ENCODE data around the gene DARS1.

DNA sequence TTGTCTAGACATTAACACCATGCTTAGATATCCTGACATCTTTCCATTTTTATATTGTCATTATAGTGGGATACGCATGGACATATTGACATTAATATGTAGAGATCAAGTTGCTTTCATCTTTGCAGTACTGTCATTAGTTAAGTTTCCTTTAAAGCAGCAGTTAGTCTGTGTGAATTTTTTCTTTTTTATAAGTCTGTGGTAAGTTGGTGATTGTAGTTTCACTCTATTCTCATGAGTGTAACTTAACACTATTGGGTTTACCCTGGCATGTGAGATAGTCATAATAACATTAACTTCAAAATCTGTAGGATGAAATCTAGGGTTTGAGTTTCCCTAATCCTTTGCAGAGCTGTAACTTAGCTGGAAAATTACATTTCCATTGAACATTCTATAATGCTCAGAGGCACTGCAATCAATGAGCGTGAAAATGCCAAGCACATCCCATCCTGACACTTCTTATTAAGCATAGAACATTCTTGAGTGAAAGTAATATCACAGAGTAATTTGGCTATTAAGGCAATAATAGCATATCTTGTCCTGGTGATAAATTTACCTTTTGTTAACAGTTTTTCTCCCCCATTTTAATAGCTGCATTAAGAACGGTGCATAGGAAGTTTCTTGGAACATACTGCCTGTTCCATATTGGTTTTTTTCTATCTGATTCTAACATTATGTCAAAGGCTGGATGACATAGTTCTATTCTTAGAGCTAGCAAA lies 47.5 kb upstream of the DARS1 start:
- TF ChIP-seq, protein P1, sequence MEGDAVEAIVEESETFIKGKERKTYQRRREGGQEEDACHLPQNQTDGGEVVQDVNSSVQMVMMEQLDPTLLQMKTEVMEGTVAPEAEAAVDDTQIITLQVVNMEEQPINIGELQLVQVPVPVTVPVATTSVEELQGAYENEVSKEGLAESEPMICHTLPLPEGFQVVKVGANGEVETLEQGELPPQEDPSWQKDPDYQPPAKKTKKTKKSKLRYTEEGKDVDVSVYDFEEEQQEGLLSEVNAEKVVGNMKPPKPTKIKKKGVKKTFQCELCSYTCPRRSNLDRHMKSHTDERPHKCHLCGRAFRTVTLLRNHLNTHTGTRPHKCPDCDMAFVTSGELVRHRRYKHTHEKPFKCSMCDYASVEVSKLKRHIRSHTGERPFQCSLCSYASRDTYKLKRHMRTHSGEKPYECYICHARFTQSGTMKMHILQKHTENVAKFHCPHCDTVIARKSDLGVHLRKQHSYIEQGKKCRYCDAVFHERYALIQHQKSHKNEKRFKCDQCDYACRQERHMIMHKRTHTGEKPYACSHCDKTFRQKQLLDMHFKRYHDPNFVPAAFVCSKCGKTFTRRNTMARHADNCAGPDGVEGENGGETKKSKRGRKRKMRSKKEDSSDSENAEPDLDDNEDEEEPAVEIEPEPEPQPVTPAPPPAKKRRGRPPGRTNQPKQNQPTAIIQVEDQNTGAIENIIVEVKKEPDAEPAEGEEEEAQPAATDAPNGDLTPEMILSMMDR (CRISPR knock-in tag; IDR thresholded peaks at IDR 0.05): no peak
- no peak for TF ChIP-seq GFI1 (CRISPR knock-in tag; IDR thresholded peaks at IDR 0.05; ENCODE audit: borderline replicate concordance)
- no peak for TF ChIP-seq POLR2A (IDR thresholded peaks at IDR 0.05; ENCODE audit: insufficient read depth in 1 of 2, low read depth in 2 of 2, low read length in 2 of 2)
- no peak for TF ChIP-seq YY1 (IDR thresholded peaks at IDR 0.05; ENCODE audit: insufficient read depth, insufficient replicate concordance, low read depth, low read length)
- no peak for TF ChIP-seq PRDM4 (CRISPR knock-in tag; IDR thresholded peaks at IDR 0.05; ENCODE audit: borderline replicate concordance)
- TF ChIP-seq, protein P2, sequence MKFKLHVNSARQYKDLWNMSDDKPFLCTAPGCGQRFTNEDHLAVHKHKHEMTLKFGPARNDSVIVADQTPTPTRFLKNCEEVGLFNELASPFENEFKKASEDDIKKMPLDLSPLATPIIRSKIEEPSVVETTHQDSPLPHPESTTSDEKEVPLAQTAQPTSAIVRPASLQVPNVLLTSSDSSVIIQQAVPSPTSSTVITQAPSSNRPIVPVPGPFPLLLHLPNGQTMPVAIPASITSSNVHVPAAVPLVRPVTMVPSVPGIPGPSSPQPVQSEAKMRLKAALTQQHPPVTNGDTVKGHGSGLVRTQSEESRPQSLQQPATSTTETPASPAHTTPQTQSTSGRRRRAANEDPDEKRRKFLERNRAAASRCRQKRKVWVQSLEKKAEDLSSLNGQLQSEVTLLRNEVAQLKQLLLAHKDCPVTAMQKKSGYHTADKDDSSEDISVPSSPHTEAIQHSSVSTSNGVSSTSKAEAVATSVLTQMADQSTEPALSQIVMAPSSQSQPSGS (CRISPR knock-in tag; IDR thresholded peaks at IDR 0.05): no peak
- TF ChIP-seq EP300 (IDR thresholded peaks at IDR 0.05; ENCODE audit: low read depth in 2 of 2, low read length in 2 of 2): no peak
- no peak for TF ChIP-seq EP300 (CRISPR knock-in tag; IDR thresholded peaks at IDR 0.05; ENCODE audit: borderline replicate concordance)
- no peak for TF ChIP-seq ESRRA (CRISPR knock-in tag; IDR thresholded peaks at IDR 0.05; ENCODE audit: low read depth)
- no peak for TF ChIP-seq CREB1 (IDR thresholded peaks at IDR 0.05)
- no peak for TF ChIP-seq CREB1 (CRISPR knock-in tag; IDR thresholded peaks at IDR 0.05)
- TF ChIP-seq HMGA1 (CRISPR knock-in tag; conservative IDR thresholded peaks at IDR 0.05): no peak
- TF ChIP-seq MTF1 (CRISPR knock-in tag; IDR thresholded peaks at IDR 0.05): no peak
- TF ChIP-seq ARID4A (CRISPR knock-in tag; IDR thresholded peaks at IDR 0.05; ENCODE audit: borderline replicate concordance): no peak
- no peak for TF ChIP-seq NBN (conservative IDR thresholded peaks at IDR 0.05)
